Neutrophil (primary cell): Measurements from ENCODE around the gene GOLGA5.

ENCODE experiments used
- H3K27ac ChIP-seq: fragments of 200-600 bp; sonication (generic); 2 replicates; pipeline ENCODE4 v1.5.1; 2016; ENCODE audit warnings: mild to moderate bottlenecking, moderate library complexity
- H3K27me3 ChIP-seq: fragments of 200-600 bp; sonication (generic); 2 replicates; pipeline ENCODE4 v1.6.0; 2016; ENCODE audit warnings: mild to moderate bottlenecking
- H3K36me3 ChIP-seq: fragments of 200-600 bp; sonication (generic); 2 replicates; pipeline ENCODE4 v1.5.1; 2017
- H3K4me1 ChIP-seq, 2 experiments: fragments of 200-600 bp in 1 of 2; sonication (generic) in 1 of 2; 1 replicate in 1 of 2; 2 replicates in 1 of 2; pipeline versions ENCODE4 v1.5.1 to v1.6.1; 2013 to 2016; ENCODE audit warnings: low read depth in 1 of 2, low read length in 1 of 2, mild to moderate bottlenecking in 1 of 2, moderate library complexity in 1 of 2; ENCODE audit not compliant: control insufficient read depth in 1 of 2, insufficient read depth in 1 of 2
- H3K4me3 ChIP-seq, 2 experiments: fragments of 200-600 bp in 1 of 2; sonication (generic) in 1 of 2; 1 replicate in 1 of 2; 2 replicates in 1 of 2; pipeline ENCODE4 v1.5.1; 2013 to 2016; ENCODE audit warnings: low read depth in 1 of 2, low read length in 1 of 2, mild to moderate bottlenecking in 1 of 2, moderate library complexity in 1 of 2
- H3K9me3 ChIP-seq: fragments of 200-600 bp; sonication (generic); 2 replicates; pipeline ENCODE4 v1.5.1; 2016
- CTCF ChIP-seq: fragments of 200-600 bp; sonication (generic); IDR thresholded peaks from 2 replicates; pipeline ENCODE4 v1.5.1; 2016; ENCODE audit warnings: antibody characterized with exemption

The GOLGA5 gene

GRCh38 chr14:92830902-92831301, 36.8 kb downstream of the GOLGA5 start:
- H3K4me1 ChIP-seq, result no peaks in the 10 kb centered on the region
- no peak overlapping the region for H3K4me3 ChIP-seq
- H3K36me3 ChIP-seq, result peaks cover 96% of the 10 kb centered on the region
- no peak overlapping the region for H3K27ac ChIP-seq
- H3K27me3 ChIP-seq, result no peaks in the 10 kb centered on the region
- H3K9me3 ChIP-seq, result no peaks in the 10 kb centered on the region
- no peak for TF ChIP-seq CTCF

GRCh38 chr14:92832137-92832700, 38.1 kb downstream of the GOLGA5 start:
- no peak for TF ChIP-seq CTCF
- no peaks in the 10 kb centered on the region for H3K9me3 ChIP-seq
- H3K36me3 ChIP-seq, result peaks cover 98% of the 10 kb centered on the region
- H3K4me3 ChIP-seq, result no peak overlapping the region
- no peaks in the 10 kb centered on the region for H3K27me3 ChIP-seq
- H3K27ac ChIP-seq, result no peak overlapping the region
- H3K4me1 ChIP-seq, result no peaks in the 10 kb centered on the region

- Histone ChIP-seq H3K9me3 (no peaks in the 10 kb centered on the region), H3K4me1 (peaks cover 0 to 2% of the 10 kb centered on the region in 2 experiments), H3K4me3 (no peak overlapping the region), H3K27ac (no peak overlapping the region), H3K27me3 (no peaks in the 10 kb centered on the region), H3K36me3 (peaks cover 69% of the 10 kb centered on the region)
- no peak for TF ChIP-seq CTCF
These were observed 47.8 kb downstream of the GOLGA5 start for GRCh38 chr14:92841930-92842329.

- Histone ChIP-seq H3K36me3 (peaks cover 46% of the 10 kb centered on the region), H3K4me3 (no peak overlapping the region), H3K4me1 (peaks cover 5 to 6% of the 10 kb centered on the region in 2 experiments), H3K27ac (no peak overlapping the region), H3K9me3 (no peaks in the 10 kb centered on the region), H3K27me3 (no peaks in the 10 kb centered on the region)
- TF ChIP-seq CTCF, result no peak
These were observed 50.1 kb downstream of the GOLGA5 start for GRCh38 chr14:92844204-92844603.

GRCh38 chr14:92846162-92846897, 52.2 kb downstream of the GOLGA5 start:
- Histone ChIP-seq H3K27ac (no peak overlapping the region), H3K9me3 (no peaks in the 10 kb centered on the region), H3K4me1 (peaks cover 5 to 6% of the 10 kb centered on the region in 2 experiments)

More at GRCh38 chr14:92846162-92846897, 52.2 kb downstream of the GOLGA5 start:
- TF ChIP-seq CTCF, result no peak
- Histone ChIP-seq H3K4me3 (no peak overlapping the region), H3K36me3 (peaks cover 25% of the 10 kb centered on the region), H3K27me3 (no peaks in the 10 kb centered on the region)
